ENCODE data around the gene SCARF2. TPM values are rescaled to one million over a fixed set of nuclear protein-coding genes. Genes with fewer than 3 reads are reported as not detected.

SCARF2 gene
- total RNA-seq, 1 experiment from 2014 or later: 1.4 TPM

- Histone ChIP-seq H3K27ac (ENCODE audit: low read depth, low read length, poor library complexity, severe bottlenecking) (no peak overlapping the region), H3K9me3 (ENCODE audit: low read depth, low read length, poor library complexity, severe bottlenecking) (no peaks in the 10 kb centered on the region), H3K4me1 (ENCODE audit: insufficient read depth, low read length, poor library complexity, severe bottlenecking) (no peaks in the 10 kb centered on the region), H3K27me3 (replicated peaks; ENCODE audit: insufficient read depth, low read depth, low read length, poor library complexity) (no peaks in the 10 kb centered on the region), H3K4me3 (ENCODE audit: low read depth, low read length, poor library complexity, severe bottlenecking) (no peak overlapping the region), H3K36me3 (ENCODE audit: insufficient read depth, low read length, poor library complexity, severe bottlenecking) (peaks cover 34% of the 10 kb centered on the region)
- CTCF ChIA-PET: no interaction called here
- TF ChIP-seq CTCF (conservative IDR thresholded peaks at IDR 0.05; ENCODE audit: low read depth, low read length) (no peak), EZH2 (IDR thresholded peaks at IDR 0.05; ENCODE audit: borderline replicate concordance, low read depth, low read length, poor library complexity, severe bottlenecking) (no peak)
- no TSS peak for BruUV-seq (replicated peaks)
- POLR2A ChIA-PET (ENCODE audit: low non-redundant PET): no interaction called here
- intact Hi-C loops (cut with micrococcal nuclease; ENCODE audit: unreplicated experiment): no loop called here
- no peak for DNase-seq (ENCODE audit: low spot score)
These were observed 31.5 kb downstream of the SCARF2 start for GRCh38 chr22:20405931-20406685.

- H3K9me3 ChIP-seq (ENCODE audit: low read depth, low read length, poor library complexity, severe bottlenecking): no peaks in the 10 kb centered on the region
- H3K4me3 ChIP-seq (ENCODE audit: low read depth, low read length, poor library complexity, severe bottlenecking): no peak overlapping the region
- TF ChIP-seq CTCF (conservative IDR thresholded peaks at IDR 0.05; ENCODE audit: low read depth, low read length) (no peak), EZH2 (IDR thresholded peaks at IDR 0.05; ENCODE audit: borderline replicate concordance, low read depth, low read length, poor library complexity, severe bottlenecking) (no peak)
- H3K36me3 ChIP-seq (ENCODE audit: insufficient read depth, low read length, poor library complexity, severe bottlenecking): peaks cover 37% of the 10 kb centered on the region
- no peaks in the 10 kb centered on the region for H3K4me1 ChIP-seq (ENCODE audit: insufficient read depth, low read length, poor library complexity, severe bottlenecking)
- no peaks in the 10 kb centered on the region for H3K27me3 ChIP-seq (replicated peaks; ENCODE audit: insufficient read depth, low read depth, low read length, poor library complexity)
- BruUV-seq (replicated peaks): no TSS peak
- ChIA-PET POLR2A (ENCODE audit: low non-redundant PET) (no interaction called here), CTCF (interaction anchor here (0.9 kb wide), 1 partner anchor 13 kb away, joined by 3 read pairs; no protein-coding TSS in a partner anchor)
- DNase-seq (ENCODE audit: low spot score): no peak
- intact Hi-C loops (cut with micrococcal nuclease; ENCODE audit: unreplicated experiment): no loop called here
- no peak overlapping the region for H3K27ac ChIP-seq (ENCODE audit: low read depth, low read length, poor library complexity, severe bottlenecking)
These were observed 32.2 kb downstream of the SCARF2 start for GRCh38 chr22:20405291-20405930.

GRCh38 chr22:20404881-20405280 lies 32.7 kb downstream of the SCARF2 start:
- Histone ChIP-seq H3K4me1 (ENCODE audit: insufficient read depth, low read length, poor library complexity, severe bottlenecking) (no peaks in the 10 kb centered on the region), H3K27ac (ENCODE audit: low read depth, low read length, poor library complexity, severe bottlenecking) (no peak overlapping the region), H3K9me3 (ENCODE audit: low read depth, low read length, poor library complexity, severe bottlenecking) (no peaks in the 10 kb centered on the region), H3K36me3 (ENCODE audit: insufficient read depth, low read length, poor library complexity, severe bottlenecking) (peaks cover 37% of the 10 kb centered on the region), H3K4me3 (ENCODE audit: low read depth, low read length, poor library complexity, severe bottlenecking) (no peak overlapping the region), H3K27me3 (replicated peaks; ENCODE audit: insufficient read depth, low read depth, low read length, poor library complexity) (no peaks in the 10 kb centered on the region)
- ChIA-PET CTCF (interaction anchor here (0.9 kb wide), 1 partner anchor 14 kb away, joined by 3 read pairs; no protein-coding TSS in a partner anchor), POLR2A (ENCODE audit: low non-redundant PET) (no interaction called here)
- no TSS peak for BruUV-seq (replicated peaks)
- intact Hi-C loops (cut with micrococcal nuclease; ENCODE audit: unreplicated experiment): no loop called here
- no peak for DNase-seq (ENCODE audit: low spot score)
- TF ChIP-seq CTCF (conservative IDR thresholded peaks at IDR 0.05; ENCODE audit: low read depth, low read length): no peak
- TF ChIP-seq EZH2 (IDR thresholded peaks at IDR 0.05; ENCODE audit: borderline replicate concordance, low read depth, low read length, poor library complexity, severe bottlenecking): no peak
